Measurements from ENCODE around the gene GPR26.

DNA sequence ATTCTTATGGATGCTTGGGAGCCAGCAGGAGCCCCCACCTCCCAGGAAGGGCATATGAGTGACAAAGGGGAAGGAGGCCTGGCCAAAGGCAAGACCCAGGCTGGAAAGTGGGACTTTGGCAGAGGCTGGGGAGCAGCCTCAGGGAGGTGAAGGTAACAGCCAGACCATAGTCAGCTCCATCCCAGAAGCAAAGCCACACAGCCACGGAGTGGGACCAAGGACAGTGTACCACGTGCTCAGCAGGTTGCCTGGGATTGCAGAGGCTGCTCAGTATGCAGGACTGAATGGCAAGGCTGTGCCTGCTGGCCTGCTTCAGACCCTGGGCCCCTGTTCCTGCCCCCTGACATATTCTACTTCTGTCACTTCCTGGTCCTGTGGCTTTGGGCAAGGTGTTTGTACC is 17.6 kb upstream of the GPR26 start:
- TF ChIP-seq EZH2 (IDR thresholded peaks at IDR 0.05; ENCODE audit: insufficient read depth, poor library complexity, severe bottlenecking) (no peak), EZH2phosphoT487 (IDR thresholded peaks at IDR 0.05; ENCODE audit: insufficient read depth, low read depth) (no peak)

All from GM23248 (cell line).